ENCODE data around the gene UTS2R. TPM values are rescaled to one million over a fixed set of nuclear protein-coding genes. Genes with fewer than 3 reads are reported as not detected.

UTS2R gene
- total and polyA plus RNA-seq, 3 donors from 2014 or later, result 0.32 to 28.1 (median 3.8) TPM

DNA sequence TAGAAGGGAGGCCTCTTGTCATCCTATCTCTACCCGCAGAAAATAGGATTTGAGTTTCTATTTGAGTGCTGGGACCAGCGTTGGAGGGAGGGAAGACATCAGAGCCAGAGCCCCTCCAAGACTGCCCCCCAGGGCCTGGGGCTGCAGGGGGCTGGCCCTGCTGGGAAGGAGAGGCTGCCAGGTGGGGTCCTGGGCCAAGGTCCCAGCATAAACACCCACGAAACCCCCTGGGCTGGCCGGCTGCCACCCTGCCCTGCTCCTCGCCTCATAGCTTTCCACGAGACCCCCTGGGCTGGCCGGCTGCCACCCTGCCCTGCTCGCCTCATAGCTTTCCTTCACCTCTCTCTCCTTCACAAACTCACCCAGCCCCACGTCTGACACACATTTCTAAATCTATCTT, 23.1 kb upstream of the UTS2R start:
- H3K27me3 ChIP-seq, result no peaks in the 10 kb centered on the region
- intact Hi-C loops (cut with DNase I; ENCODE audit: low total_unique reads), result no loop called here
- DNase-seq, result no peak
- no peak overlapping the region for H3K4me3 ChIP-seq
- H3K27ac ChIP-seq, result no peak overlapping the region
- 72 to 73% methylated on average over 9 of the region's 9 CpGs for WGBS, 2 donors
- H3K36me3 ChIP-seq (ENCODE audit: low read depth, missing control alignments), result no peaks in the 10 kb centered on the region
- H3K9me3 ChIP-seq, result no peaks in the 10 kb centered on the region
- peaks cover 8% of the 10 kb centered on the region for H3K4me1 ChIP-seq
- TF ChIP-seq POLR2A (IDR thresholded peaks at IDR 0.05) (no peak), CTCF (IDR thresholded peaks at IDR 0.05) (no peak)

DNA sequence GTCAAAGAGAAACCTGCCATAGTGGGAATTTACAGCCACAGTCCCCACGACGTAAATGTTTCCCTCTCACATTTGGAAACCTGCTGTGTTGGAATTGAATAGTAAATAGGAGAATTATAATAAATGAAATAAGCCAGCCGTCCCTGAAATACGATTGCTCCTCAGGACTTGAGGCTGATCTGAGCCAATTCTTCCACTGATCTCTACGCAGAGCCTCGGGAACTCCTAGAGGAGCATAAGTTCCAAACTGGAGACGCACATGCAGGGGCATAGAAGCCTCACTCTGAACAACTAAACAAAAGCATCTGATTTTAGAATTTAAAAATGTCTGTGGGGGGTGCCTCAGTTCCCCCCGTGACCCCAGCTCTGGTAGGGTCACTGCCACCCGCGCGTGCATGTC, 22.7 kb upstream of the UTS2R start:
- H3K36me3 ChIP-seq (ENCODE audit: low read depth, missing control alignments), result no peaks in the 10 kb centered on the region
- no peak overlapping the region for H3K4me3 ChIP-seq
- H3K9me3 ChIP-seq, result no peaks in the 10 kb centered on the region
- H3K27me3 ChIP-seq, result no peaks in the 10 kb centered on the region
- H3K27ac ChIP-seq, result no peak overlapping the region
- no peak for DNase-seq
- intact Hi-C loops (cut with DNase I; ENCODE audit: low total_unique reads), result no loop called here
- TF ChIP-seq POLR2A (IDR thresholded peaks at IDR 0.05) (no peak), CTCF (IDR thresholded peaks at IDR 0.05) (no peak)
- WGBS, 2 donors, result 47 to 49% methylated on average over 11 of the region's 11 CpGs
- peaks cover 8% of the 10 kb centered on the region for H3K4me1 ChIP-seq

- no peak for TF ChIP-seq POLR2A (IDR thresholded peaks at IDR 0.05)
- TF ChIP-seq CTCF (IDR thresholded peaks at IDR 0.05), result no peak
- peaks cover 8% of the 10 kb centered on the region for H3K4me1 ChIP-seq
- no peak overlapping the region for H3K27ac ChIP-seq
- H3K27me3 ChIP-seq, result no peaks in the 10 kb centered on the region
- DNase-seq, result no peak
- WGBS, 2 donors, result 29 to 36% methylated on average over 11 of the region's 11 CpGs
- no peaks in the 10 kb centered on the region for H3K9me3 ChIP-seq
- intact Hi-C loops (cut with DNase I; ENCODE audit: low total_unique reads), result no loop called here
- H3K4me3 ChIP-seq, result no peak overlapping the region
- no peaks in the 10 kb centered on the region for H3K36me3 ChIP-seq (ENCODE audit: low read depth, missing control alignments)
Measured at GRCh38 chr17:82349287-82349701, 22.3 kb upstream of the UTS2R start.

DNA sequence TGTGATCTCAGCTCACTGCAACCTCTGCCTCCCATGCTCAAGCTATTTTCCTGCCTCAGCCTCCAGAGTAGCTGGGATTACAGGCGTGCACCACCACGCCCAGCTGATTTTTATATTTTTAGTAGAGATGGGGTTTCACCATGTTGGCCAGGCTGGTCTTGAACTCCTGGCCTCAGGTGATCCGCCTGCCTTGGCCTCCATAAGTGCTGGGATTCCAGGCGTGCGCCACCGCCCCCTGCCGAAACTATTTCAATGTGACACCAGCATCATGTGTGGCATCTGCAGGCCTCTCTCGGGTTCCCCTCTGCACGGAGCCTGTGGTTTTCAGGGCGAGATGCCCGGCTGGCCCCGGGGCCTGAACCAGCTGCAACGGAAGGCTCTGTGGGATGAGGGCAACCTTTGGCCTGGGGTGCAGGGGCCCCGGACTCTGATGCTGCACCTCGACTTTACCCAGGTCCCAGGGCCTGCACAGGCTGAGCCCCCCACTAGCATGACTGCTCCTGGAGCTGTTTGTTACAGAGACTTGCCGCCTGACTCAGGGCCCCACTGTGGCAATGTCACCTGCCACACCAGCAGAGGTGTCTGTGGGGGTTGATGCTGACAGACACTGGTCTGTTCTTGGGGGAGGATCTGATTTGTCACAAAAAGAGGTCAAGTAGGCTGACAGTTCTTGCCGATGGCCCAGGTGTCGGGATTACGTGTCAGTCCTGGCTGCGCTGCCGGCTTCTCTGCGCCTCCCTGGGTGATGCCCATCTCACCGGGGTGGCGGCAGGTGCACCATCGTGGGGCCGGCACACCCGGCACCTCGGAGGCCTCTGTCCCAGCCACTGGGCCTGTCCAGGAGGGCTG, 21.2 kb upstream of the UTS2R start:
- DNase-seq, result no peak
- TF ChIP-seq CTCF (IDR thresholded peaks at IDR 0.05), result no peak
- no peaks in the 10 kb centered on the region for H3K36me3 ChIP-seq (ENCODE audit: low read depth, missing control alignments)
- intact Hi-C loops (cut with DNase I; ENCODE audit: low total_unique reads), result loop anchor here (10.0 kb wide), 1 partner anchor 64 kb away; the partner anchor contains the start of genes HEXD and OGFOD3
- H3K27ac ChIP-seq, result no peak overlapping the region
- 93 to 95% methylated on average over 10 to 28 of the region's 28 CpGs for WGBS, 2 donors
- peaks cover 8% of the 10 kb centered on the region for H3K4me1 ChIP-seq
- H3K9me3 ChIP-seq, result no peaks in the 10 kb centered on the region
- H3K27me3 ChIP-seq, result no peaks in the 10 kb centered on the region
- H3K4me3 ChIP-seq, result no peak overlapping the region
